Measurements from ENCODE around the gene CARNS1.

- TF ChIP-seq CTCF (IDR thresholded peaks at IDR 0.05; ENCODE audit: control extremely low read depth in 1 of 3, insufficient read depth in 1 of 3, low read depth in 1 of 3, low read length in 3 of 3), result no peak
- no peak for TF ChIP-seq RFX5 (IDR thresholded peaks at IDR 0.05; ENCODE audit: borderline replicate concordance, low read depth, low read length)
- TF ChIP-seq NRF1 (IDR thresholded peaks at IDR 0.05; ENCODE audit: low read depth, low read length), result no peak
- TF ChIP-seq YY1 (IDR thresholded peaks at IDR 0.05; ENCODE audit: low read depth, low read length), result no peak
- no peak for TF ChIP-seq EP300 (IDR thresholded peaks at IDR 0.05; ENCODE audit: borderline replicate concordance in 1 of 2, low read depth in 2 of 2, low read length in 2 of 2)
- no peak for TF ChIP-seq CHD7 (IDR thresholded peaks at IDR 0.05; ENCODE audit: insufficient replicate concordance, low read length)
- TF ChIP-seq ATF3 (IDR thresholded peaks at IDR 0.05; ENCODE audit: insufficient read depth, low read depth, low read length), result no peak
These were observed 30.6 kb upstream of the CARNS1 start for GRCh38 chr11:67384851-67385366.
